ENCODE data around the gene AGPAT3.

AGPAT3 gene

DNA sequence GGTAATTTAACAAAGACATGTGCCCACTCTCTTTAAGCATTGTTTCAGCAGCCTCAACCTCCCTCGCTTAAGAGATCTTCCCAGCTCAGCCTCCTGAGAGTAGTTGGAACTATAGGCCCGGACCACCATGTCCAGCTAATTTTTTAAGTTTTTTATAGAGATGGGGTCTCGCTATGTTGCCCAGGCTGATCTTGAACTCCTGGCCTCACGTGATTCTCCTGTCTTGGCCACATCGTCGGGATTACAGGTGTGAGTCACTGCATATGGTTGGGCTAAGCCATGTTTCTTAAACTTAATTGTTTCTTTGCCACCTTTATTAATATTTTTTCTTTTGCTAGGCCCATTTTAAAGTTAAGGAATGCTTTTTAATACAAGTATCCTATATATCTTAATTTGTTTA, 18.6 kb upstream of the AGPAT3 start:
- no peak for DNase-seq
- no peak for TF ChIP-seq GATA1 (IDR thresholded peaks at IDR 0.05; ENCODE audit: low read depth, low read length)

DNA sequence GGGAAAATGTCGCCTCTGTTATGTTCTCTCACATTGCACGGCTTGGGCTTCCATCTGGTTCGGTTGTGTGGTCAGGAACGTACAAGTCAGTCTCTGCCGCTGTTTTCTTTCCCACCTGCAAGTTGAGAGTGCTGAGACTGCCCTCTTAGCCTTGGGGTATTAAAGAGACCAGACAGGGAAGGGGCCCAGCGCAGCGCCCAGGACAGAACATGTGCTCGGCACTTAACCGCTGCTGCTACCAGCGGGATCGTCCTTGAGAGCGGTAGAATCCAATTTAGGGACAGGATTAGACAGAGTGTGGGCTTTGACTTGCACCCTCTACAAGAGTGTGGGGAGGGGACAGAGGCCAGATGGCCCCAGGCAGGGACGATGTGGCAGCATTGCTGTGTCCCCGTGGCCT, 17.7 kb upstream of the AGPAT3 start:
- DNase-seq, result no peak
- no peak for TF ChIP-seq POLR2A (IDR thresholded peaks at IDR 0.05; ENCODE audit: low read length)
- no peak for TF ChIP-seq GATA1 (IDR thresholded peaks at IDR 0.05; ENCODE audit: low read depth, low read length)

DNA sequence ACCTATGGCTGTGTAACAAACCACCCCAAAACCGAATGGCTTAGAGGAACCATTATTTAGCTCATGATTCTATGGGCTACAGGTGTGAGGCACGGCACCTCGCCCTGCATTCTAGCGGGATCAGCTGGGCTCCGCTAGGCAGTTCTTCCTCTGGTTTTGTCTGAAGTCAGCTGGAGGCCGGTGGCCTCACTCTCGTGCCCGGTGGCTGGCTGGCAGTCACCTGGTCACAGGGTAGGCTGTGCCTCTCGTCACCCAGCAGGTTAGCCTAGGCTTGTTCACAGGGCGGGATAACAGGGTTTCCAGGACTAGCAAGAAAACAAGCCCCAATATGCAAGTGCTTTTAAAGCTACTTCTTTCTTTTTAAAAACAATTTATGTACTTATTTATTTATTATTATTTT, 16.3 kb upstream of the AGPAT3 start:
- TF ChIP-seq GATA1 (IDR thresholded peaks at IDR 0.05; ENCODE audit: low read depth, low read length), result no peak
- no peak for TF ChIP-seq POLR2A (IDR thresholded peaks at IDR 0.05; ENCODE audit: low read length)
- no peak for DNase-seq

GRCh38 chr21:43849532-43850299, 15.3 kb upstream of the AGPAT3 start:
- DNase-seq, result peak in 1 of 2 experiments; percentile 18
- TF ChIP-seq GATA1 (IDR thresholded peaks at IDR 0.05; ENCODE audit: low read depth, low read length), result no peak
- TF ChIP-seq POLR2A (IDR thresholded peaks at IDR 0.05; ENCODE audit: low read length), result no peak

DNA sequence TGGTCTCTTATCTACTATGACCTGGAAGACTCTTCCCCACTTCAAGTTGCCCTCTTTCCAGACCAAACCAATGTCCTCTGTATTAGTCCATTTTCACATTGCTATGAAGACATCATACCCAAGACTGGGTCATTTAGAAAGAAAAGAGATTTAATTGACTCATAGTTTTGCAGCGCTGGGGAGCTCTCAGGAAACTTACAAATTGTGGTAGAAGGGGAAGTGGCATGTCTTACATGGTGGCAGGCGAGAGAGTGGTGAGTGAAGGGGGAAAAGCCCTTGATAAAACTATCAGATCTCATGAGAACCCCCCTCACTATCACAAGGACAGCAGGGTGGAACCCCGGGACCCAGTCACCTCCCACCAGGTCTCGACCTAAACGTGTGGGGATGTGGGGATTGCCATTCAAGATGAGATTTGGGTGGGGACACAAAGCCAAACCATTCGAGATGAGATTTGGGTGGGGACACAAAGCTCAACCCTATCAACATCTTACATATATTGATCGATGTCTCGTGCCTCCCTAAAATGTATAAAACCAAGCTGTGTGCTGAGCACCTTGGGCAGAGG, 14.2 kb upstream of the AGPAT3 start:
- TF ChIP-seq POLR2A (IDR thresholded peaks at IDR 0.05; ENCODE audit: low read length), result no peak
- no peak for TF ChIP-seq GATA1 (IDR thresholded peaks at IDR 0.05; ENCODE audit: low read depth, low read length)
- DNase-seq, result peak; percentile 19 to 36

GRCh38 chr21:43851593-43851992, 13.4 kb upstream of the AGPAT3 start:
- TF ChIP-seq POLR2A (IDR thresholded peaks at IDR 0.05; ENCODE audit: low read length) (no peak), GATA1 (IDR thresholded peaks at IDR 0.05; ENCODE audit: low read depth, low read length) (no peak)
- no peak for DNase-seq

DNA sequence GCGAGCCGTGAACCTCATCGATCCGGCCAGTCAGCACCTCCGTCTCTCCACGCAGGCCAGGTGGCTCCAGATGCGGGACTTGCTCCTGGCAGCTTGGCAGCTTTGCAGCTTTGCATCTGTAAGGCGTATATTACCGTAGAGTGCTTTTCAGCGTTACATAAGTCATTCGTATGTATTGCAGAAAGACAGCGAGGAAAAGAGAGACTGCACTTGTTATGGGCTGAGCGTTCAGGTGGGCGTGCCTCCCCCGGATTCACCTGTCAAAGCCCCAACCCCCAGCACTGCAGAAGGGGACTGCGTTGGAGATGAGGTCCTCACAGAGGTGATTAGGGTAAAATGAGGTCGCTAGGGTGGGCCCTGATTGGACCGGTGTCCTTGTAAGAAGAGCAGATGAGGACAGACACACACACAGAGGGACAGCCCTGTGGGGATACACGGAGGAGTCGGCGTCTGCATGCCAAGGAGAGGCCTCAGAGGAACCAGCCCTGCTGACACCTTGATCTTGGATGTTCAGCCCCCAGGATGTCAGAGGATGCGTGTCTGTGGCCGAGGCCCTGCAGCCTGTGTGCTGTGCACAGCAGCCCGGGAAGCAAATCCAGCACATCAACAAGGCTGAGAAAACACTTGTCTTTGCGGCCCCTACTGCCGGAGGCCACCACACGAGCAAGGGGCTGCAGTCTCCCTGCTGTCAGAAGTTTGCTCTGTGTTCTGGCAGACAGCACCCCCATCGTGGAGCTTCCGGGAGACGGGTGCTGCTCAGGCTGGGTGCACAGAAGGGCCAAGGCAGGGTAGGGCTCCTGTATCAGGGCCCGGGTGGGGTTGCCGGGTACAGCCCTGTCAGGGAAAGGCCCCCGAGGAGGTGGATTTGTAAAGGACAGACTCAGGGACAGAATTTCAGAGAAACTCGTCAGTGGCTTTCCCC, 10.9 kb upstream of the AGPAT3 start:
- peak; percentile 47 to 60 for DNase-seq
- no peak for TF ChIP-seq POLR2A (IDR thresholded peaks at IDR 0.05; ENCODE audit: low read length)
- TF ChIP-seq GATA1 (IDR thresholded peaks at IDR 0.05; ENCODE audit: low read depth, low read length), result no peak

- DNase-seq, result peak; percentile 93 to 96
- TF ChIP-seq GATA1 (IDR thresholded peaks at IDR 0.05; ENCODE audit: low read depth, low read length) (no peak), POLR2A (IDR thresholded peaks at IDR 0.05; ENCODE audit: low read length) (peak; percentile 88)
Observed at GRCh38 chr21:43854773-43855633, 10.0 kb upstream of the AGPAT3 start.

DNA sequence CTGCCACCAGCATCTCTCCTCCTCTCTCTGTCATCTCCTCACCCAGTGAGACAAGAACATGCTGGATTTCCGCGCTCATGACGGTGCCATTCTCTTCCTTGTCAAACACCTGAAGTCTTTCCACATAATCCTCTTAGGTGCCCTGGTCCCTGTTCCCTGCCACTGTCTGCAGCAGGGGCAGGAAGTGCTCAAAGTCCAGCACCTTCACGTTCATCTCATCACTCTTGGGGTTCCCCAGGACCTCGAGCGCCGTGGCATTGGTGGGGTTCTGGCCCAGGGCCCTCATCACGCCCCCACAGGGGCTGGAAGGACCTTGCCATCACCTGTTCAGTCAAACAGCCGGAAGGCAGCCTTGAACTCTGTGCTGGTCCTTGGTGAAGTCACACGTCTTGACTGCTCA, 9.1 kb upstream of the AGPAT3 start:
- TF ChIP-seq POLR2A (IDR thresholded peaks at IDR 0.05; ENCODE audit: low read length) (no peak), GATA1 (IDR thresholded peaks at IDR 0.05; ENCODE audit: low read depth, low read length) (no peak)
- DNase-seq, result peak in 1 of 2 experiments; percentile 49

GRCh38 chr21:43858806-43859648, 6.0 kb upstream of the AGPAT3 start:
- TF ChIP-seq GATA1 (IDR thresholded peaks at IDR 0.05; ENCODE audit: low read depth, low read length) (no peak), POLR2A (IDR thresholded peaks at IDR 0.05; ENCODE audit: low read length) (no peak)
- peak in 1 of 2 experiments; percentile 22 for DNase-seq

GRCh38 chr21:43859747-43860214, 5.2 kb upstream of the AGPAT3 start:
- peak; percentile 24 to 57 for DNase-seq
- no peak for TF ChIP-seq POLR2A (IDR thresholded peaks at IDR 0.05; ENCODE audit: low read length)

DNA sequence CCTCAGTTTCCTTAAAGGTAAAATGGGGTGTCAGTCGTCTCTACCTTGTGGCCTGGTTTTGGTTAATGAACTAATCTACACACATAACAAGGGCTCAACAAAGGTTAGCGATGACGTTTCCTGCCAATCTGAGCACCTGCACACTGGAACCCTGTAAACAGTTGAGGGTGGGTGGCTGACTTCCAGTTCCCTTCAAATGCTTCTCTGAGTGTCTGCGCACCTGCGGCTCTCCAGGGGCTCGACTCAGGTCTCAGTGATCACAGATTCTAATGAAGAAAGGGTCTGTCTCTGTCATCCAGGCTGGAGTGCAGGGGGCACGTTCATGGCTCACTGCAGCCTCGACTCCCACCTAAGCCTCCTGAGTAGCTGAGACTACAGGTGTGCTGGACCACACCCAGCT, 3.3 kb upstream of the AGPAT3 start:
- no peak for DNase-seq
- TF ChIP-seq POLR2A (IDR thresholded peaks at IDR 0.05; ENCODE audit: low read length), result no peak
- TF ChIP-seq GATA1 (IDR thresholded peaks at IDR 0.05; ENCODE audit: low read depth, low read length), result no peak
